Suppressor macrophage (primary cell): ENCODE results near the gene NFATC2.
"Not testable (repeated sequence)": the region's sequence is repeated elsewhere in the genome, so short reads cannot be mapped to it uniquely, and the experiment has no call there.

Source experiments
- DNase-seq, 4 experiments: peaks; one replicate each; pipeline ENCODE4 v3.0.0-alpha.2; 2020 to 2022

Gene NFATC2

GRCh38 chr20:51469578-51470498 lies 72.7 kb downstream of the NFATC2 start:
- no peak for DNase-seq

- no peak for DNase-seq
These were observed 73.5 kb downstream of the NFATC2 start for GRCh38 chr20:51469046-51469445.

GRCh38 chr20:51468636-51469035 lies 73.9 kb downstream of the NFATC2 start:
- no peak for DNase-seq

GRCh38 chr20:51467956-51468626 lies 74.4 kb downstream of the NFATC2 start:
- no peak for DNase-seq

GRCh38 chr20:51463998-51464397 lies 78.5 kb downstream of the NFATC2 start:
- DNase-seq: no peak

GRCh38 chr20:51463560-51463959 lies 79.0 kb downstream of the NFATC2 start:
- no peak for DNase-seq

- DNase-seq: no peak
These were observed 79.8 kb downstream of the NFATC2 start for GRCh38 chr20:51462566-51463276.

- DNase-seq: not testable (repeated sequence)
These were observed 80.7 kb downstream of the NFATC2 start for GRCh38 chr20:51461846-51462245.

GRCh38 chr20:51461306-51461705 lies 81.2 kb downstream of the NFATC2 start:
- peak in 1 of 4 experiments; percentile 16 for DNase-seq

GRCh38 chr20:51460569-51461265 lies 81.8 kb downstream of the NFATC2 start:
- DNase-seq: peak; percentile 34 to 64 (median 57)

- no peak for DNase-seq
These were observed 82.4 kb downstream of the NFATC2 start for GRCh38 chr20:51460163-51460562.

GRCh38 chr20:51458751-51459439 lies 83.6 kb downstream of the NFATC2 start:
- DNase-seq: no peak

GRCh38 chr20:51457533-51457932 lies 85.0 kb downstream of the NFATC2 start:
- DNase-seq: no peak

GRCh38 chr20:51456511-51457509 lies 85.7 kb downstream of the NFATC2 start:
- DNase-seq: peak; percentile 74 to 89 (median 82)

- DNase-seq: no peak
These were observed 88.2 kb downstream of the NFATC2 start for GRCh38 chr20:51454250-51454865.

GRCh38 chr20:51452734-51453365 lies 89.7 kb downstream of the NFATC2 start:
- no peak for DNase-seq

- DNase-seq: no peak
These were observed 90.4 kb downstream of the NFATC2 start for GRCh38 chr20:51452091-51452613.

GRCh38 chr20:51451484-51451883 lies 91.0 kb downstream of the NFATC2 start:
- no peak for DNase-seq

GRCh38 chr20:51450984-51451383 lies 91.5 kb downstream of the NFATC2 start:
- no peak for DNase-seq
